Thyroid gland (tissue), 4 donors: ENCODE data around the gene DDHD1.

Source experiments
- POLR2A ChIP-seq, 2 donors: fragments of 450-650 bp; IDR thresholded peaks; one replicate each; pipeline ENCODE4 v1.6.1; 2017; ENCODE audit warnings: antibody characterized with exemption in 2 of 2, mild to moderate bottlenecking in 2 of 2, moderate library complexity in 1 of 2
- TF ChIP-seq, protein P1 (sequence below), 6 experiments: fragments of 200-600 bp in 3 of 6; fragments of 450-650 bp in 3 of 6; sonication (generic) in 3 of 6; IDR thresholded peaks; one replicate each; pipeline ENCODE4 v1.5.1; 2016 to 2019; ENCODE audit warnings: antibody characterized with exemption in 6 of 6, mild to moderate bottlenecking in 2 of 6, inconsistent platforms in 1 of 6, moderate library complexity in 1 of 6

DNA sequence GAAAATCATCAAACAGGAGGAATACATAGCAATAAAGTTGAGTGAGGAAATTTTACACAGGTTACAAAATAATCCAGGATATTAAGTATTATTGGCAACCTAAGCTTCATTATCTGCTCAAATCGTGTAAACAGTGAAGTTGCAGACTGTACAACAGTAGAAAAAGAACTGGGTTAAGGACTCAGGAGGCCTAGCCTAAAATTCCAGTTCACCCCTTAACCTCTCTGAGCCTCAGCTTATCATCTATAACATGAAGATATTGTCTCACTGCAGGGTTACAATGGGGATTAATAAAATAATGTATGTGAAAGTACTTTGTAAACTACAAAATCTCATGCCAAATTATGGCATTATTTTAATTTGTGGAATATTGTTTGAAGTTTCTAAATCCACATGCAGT lies 26.0 kb downstream of the DDHD1 start:
- no peak for TF ChIP-seq POLR2A (IDR thresholded peaks at IDR 0.05)
- TF ChIP-seq, protein P1, sequence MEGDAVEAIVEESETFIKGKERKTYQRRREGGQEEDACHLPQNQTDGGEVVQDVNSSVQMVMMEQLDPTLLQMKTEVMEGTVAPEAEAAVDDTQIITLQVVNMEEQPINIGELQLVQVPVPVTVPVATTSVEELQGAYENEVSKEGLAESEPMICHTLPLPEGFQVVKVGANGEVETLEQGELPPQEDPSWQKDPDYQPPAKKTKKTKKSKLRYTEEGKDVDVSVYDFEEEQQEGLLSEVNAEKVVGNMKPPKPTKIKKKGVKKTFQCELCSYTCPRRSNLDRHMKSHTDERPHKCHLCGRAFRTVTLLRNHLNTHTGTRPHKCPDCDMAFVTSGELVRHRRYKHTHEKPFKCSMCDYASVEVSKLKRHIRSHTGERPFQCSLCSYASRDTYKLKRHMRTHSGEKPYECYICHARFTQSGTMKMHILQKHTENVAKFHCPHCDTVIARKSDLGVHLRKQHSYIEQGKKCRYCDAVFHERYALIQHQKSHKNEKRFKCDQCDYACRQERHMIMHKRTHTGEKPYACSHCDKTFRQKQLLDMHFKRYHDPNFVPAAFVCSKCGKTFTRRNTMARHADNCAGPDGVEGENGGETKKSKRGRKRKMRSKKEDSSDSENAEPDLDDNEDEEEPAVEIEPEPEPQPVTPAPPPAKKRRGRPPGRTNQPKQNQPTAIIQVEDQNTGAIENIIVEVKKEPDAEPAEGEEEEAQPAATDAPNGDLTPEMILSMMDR (IDR thresholded peaks at IDR 0.05), result no peak
